ENCODE measurements around the gene BRD4.

GRCh38 chr19:15210323-15210781 is 122.0 kb downstream of the BRD4 start:
- TF ChIP-seq POLR2AphosphoS5 (IDR thresholded peaks at IDR 0.05): no peak
- TF ChIP-seq CTCF (IDR thresholded peaks at IDR 0.05): no peak
- TF ChIP-seq POLR2A (IDR thresholded peaks at IDR 0.05): no peak
